ENCODE results near the gene BARHL1.

Gene BARHL1

DNA sequence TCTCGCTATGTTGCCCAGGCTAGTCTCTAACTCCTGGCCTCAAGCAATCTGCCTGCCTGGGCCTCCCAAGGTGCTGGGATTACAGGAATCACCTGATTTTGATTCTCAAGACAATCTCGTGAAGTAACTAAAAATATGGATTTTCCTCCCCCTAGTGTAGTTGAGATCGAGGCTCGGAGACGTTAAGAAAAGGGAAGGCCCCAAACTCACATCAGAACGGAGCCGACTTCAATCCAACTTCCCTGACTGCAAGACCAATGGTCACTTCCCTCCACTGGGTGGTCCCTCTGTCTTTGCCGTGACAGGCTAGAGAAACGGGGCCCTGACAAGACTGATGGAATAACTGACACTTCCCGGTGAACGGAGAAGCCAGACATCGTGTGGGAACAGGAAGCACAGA is 28.3 kb downstream of the BARHL1 start:
- no peak for DNase-seq (ENCODE audit: low read depth in 2 of 2, low spot score in 1 of 2)

GRCh38 chr9:132614324-132614723 is 31.9 kb downstream of the BARHL1 start:
- DNase-seq (ENCODE audit: low read depth in 2 of 2, low spot score in 1 of 2), result no peak

GRCh38 chr9:132615774-132616173 is 33.4 kb downstream of the BARHL1 start:
- DNase-seq (ENCODE audit: low read depth in 2 of 2, low spot score in 1 of 2), result no peak

GRCh38 chr9:132616725-132617124 is 34.3 kb downstream of the BARHL1 start:
- no peak for DNase-seq (ENCODE audit: low read depth in 2 of 2, low spot score in 1 of 2)

- DNase-seq (ENCODE audit: low read depth in 2 of 2, low spot score in 1 of 2), result no peak
Measured at GRCh38 chr9:132622159-132622558, 39.8 kb downstream of the BARHL1 start.

GRCh38 chr9:132626285-132626684 is 43.9 kb downstream of the BARHL1 start:
- DNase-seq (ENCODE audit: low read depth in 2 of 2, low spot score in 1 of 2), result no peak

- DNase-seq (ENCODE audit: low read depth in 2 of 2, low spot score in 1 of 2), result no peak
Measured at GRCh38 chr9:132627106-132627505, 44.7 kb downstream of the BARHL1 start.

GRCh38 chr9:132627594-132627993 is 45.2 kb downstream of the BARHL1 start:
- DNase-seq (ENCODE audit: low read depth in 2 of 2, low spot score in 1 of 2), result no peak

GRCh38 chr9:132628746-132629145 is 46.3 kb downstream of the BARHL1 start:
- DNase-seq (ENCODE audit: low read depth in 2 of 2, low spot score in 1 of 2), result no peak

- no peak for DNase-seq (ENCODE audit: low read depth in 2 of 2, low spot score in 1 of 2)
Measured at GRCh38 chr9:132630116-132630515, 47.7 kb downstream of the BARHL1 start.

DNA sequence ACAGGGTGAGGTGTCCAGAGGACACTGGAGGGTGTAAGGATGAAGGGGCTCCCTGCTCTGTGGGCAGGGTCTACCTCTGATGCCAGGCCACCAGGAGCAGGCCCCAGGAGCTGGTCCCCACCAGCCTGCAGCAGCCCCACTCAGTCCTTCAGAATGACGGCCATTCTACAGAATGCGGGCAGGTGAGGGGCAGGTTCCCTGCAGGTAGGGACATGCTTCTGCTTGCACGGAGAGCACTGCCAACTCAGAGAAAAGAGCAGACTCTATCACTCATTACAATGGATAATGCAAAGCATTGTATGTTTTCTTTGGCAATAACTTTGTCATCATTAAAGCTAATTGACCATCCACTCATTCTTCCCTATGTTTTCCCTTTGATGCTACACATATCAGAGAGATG is 48.4 kb downstream of the BARHL1 start:
- DNase-seq (ENCODE audit: low read depth in 2 of 2, low spot score in 1 of 2), result no peak

GRCh38 chr9:132631280-132631679 is 48.9 kb downstream of the BARHL1 start:
- DNase-seq (ENCODE audit: low read depth in 2 of 2, low spot score in 1 of 2), result no peak

- DNase-seq (ENCODE audit: low read depth in 2 of 2, low spot score in 1 of 2), result no peak
Measured at GRCh38 chr9:132631685-132632084, 49.3 kb downstream of the BARHL1 start.

DNA sequence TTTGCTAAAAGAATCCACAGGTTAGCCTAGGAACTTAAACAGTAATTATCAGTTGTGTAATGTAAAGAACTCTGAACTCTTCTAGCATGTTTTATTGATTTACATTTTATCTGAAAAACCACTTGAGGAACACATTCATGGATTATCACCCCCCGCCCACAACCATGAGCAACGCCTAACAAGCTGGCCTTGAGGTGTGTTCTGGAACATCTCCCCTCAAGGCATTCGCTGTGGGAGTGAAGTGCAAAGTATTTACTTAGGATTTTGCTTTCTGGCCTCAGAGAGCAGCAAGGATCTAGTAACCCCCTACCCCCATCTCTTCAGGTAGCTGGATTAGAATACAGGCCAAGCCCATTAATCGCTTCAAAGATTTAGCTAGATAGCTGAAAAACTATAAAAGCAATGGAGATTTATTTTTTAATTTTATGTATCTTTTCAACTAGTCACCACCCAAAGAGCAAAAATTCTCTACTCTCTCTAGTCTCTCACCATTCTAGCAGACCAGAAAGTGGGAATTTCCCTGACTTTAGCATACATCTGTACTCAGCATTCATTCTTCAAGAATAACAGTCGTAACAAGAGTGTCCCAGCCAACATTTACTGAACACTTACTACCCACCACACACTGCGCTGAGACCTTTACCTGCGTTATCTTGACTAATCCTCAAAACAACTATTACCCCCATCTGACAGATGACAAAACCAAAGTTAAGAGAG is 50.2 kb downstream of the BARHL1 start:
- DNase-seq (ENCODE audit: low read depth in 2 of 2, low spot score in 1 of 2), result no peak

DNA sequence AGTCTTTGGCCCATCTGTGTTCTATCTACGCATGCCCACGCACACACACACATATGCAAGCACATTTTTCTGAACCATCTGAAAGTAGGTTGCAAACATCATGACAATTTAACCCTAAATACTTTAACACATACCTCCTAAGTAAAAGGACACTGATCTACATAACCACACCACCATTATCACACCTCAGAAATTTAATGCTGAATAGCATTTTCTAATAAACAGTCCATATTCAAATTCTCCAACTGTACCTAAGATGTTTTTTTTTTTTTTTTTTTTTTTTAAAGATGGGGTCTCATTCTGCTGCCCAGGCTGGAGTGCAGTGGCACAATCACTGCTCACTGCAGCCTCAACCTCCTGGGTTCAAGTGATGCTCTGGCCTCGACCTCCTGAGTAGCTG is 51.9 kb downstream of the BARHL1 start:
- no peak for DNase-seq (ENCODE audit: low read depth in 2 of 2, low spot score in 1 of 2)

DNA sequence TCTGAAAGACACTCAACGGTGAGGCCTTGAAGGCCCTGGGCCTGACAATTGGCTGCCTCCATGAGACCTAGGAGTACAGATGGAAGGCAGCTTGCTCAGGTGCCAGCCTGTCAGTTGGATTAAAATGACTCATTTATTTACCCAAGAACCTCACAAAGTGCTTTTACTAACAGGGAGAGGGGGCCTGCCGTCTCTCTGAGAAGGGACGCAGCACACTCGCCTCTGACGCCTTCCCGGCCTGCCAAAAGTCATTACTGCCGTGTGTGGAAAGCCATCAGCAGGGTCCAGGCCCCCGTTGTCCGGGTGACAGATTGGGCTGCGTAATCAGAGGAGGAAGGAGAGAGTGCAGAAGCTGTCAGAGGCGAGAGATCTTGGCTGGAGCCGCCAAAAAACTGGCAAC is 54.9 kb downstream of the BARHL1 start:
- DNase-seq (ENCODE audit: low read depth in 2 of 2, low spot score in 1 of 2), result no peak

DNA sequence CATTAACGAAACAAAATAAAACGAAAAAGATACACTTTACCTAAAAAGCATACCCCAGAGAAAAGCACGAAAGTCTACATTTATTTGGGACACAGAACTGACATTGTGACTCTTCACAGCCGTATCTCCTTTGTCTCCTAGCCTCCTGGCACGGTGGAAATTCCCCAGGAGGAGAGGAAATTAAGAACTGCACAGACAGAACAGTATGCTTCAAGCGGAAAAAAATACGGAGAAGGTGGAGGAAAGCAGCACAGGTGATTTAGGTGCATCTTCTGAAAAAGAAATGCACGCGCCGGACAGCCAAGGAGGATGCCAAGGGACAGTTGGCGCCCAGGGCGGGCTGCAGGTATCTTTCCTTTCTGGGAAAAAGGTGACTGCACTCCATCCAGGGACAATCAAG is 55.4 kb downstream of the BARHL1 start:
- DNase-seq (ENCODE audit: low read depth in 2 of 2, low spot score in 1 of 2), result no peak

GRCh38 chr9:132638240-132638639 is 55.8 kb downstream of the BARHL1 start:
- DNase-seq (ENCODE audit: low read depth in 2 of 2, low spot score in 1 of 2), result no peak

DNA sequence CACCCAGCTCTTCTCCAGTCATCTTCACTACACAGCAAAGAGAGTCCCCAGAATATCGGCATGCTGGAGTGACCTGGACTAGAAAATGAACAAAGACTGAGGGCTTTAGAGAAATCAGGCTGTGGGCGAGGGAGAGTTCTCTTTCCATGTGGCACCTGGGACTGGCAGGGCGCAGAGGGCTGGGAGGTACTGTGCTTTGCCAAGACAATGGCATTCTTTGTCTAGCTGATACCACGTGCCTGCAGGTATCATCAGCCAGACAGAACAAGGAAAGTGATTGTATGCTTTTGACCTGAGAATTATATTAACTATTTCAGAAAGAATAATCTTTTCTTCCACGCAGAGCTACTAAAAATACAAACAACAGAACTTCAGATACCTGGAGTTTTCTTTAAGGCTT is 56.9 kb downstream of the BARHL1 start:
- no peak for DNase-seq (ENCODE audit: low read depth in 2 of 2, low spot score in 1 of 2)
